Stimulated activated CD4-positive, alpha-beta T cell treated with anti-CD3 and anti-CD28 coated beads, Interleukin-15, amount 100 ng/mL, for 1 hour (primary cell): ENCODE data around the gene ZNF655.
A peak's percentile ranks its signal among the peaks of the same experiment; 100 is the strongest.

Source experiments
- DNase-seq, 2 donors: peaks; one replicate each; pipeline ENCODE4 v3.0.0-alpha.2; 2020; ENCODE audit warnings: low read depth in 1 of 2, low spot score in 1 of 2

Gene ZNF655

DNA sequence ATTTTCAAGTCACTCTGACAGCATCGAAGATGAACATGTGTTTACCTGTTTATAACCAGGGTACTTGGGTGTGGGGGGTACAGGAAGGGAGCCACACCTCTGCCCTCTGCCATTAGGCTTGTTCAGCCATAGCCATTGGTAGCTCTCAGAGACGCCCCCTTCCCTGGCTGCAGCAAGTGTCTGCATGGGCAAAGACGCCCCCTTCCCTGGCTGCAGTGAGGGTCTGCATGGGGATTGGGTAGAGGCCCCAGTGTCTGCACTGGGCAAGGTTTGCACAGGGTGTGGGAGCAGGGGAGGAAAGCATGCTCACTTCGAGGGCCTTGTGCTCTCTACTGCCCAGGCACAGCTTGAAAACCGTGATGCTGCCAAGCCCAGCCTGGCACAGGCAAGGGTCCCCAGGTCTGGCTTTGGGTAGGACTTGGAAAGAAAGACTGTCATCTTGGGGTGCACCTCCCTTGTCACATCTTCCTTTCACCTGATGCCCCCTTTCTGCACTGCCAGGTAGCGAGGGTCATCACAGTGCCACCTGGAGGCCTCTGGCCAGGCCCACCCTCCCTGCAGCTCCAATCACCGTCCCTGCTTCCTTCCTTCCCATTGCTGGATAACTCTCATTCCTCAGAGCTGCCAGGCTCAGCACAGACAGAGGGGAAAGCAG lies 43.3 kb downstream of the ZNF655 start:
- no peak for DNase-seq

DNA sequence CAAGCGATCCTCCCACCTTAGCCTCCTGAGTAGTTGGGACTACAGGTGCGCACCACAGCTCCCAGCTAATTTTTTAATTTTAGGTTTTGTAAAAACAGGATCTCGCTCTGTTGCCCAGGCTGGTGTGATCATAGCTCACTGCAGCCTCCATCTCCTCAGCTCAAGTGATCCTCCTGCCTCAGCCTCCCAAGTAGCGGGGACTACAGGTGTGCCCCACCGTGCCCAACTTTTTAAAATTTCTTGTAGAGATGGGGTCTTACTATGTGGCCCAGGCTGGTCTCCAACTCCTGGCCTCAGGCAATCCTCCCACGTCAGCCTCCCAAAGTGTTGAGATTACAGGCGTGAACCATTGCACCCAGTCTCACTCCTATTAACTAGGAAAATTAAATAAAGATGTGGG lies 47.1 kb downstream of the ZNF655 start:
- DNase-seq, result no peak

DNA sequence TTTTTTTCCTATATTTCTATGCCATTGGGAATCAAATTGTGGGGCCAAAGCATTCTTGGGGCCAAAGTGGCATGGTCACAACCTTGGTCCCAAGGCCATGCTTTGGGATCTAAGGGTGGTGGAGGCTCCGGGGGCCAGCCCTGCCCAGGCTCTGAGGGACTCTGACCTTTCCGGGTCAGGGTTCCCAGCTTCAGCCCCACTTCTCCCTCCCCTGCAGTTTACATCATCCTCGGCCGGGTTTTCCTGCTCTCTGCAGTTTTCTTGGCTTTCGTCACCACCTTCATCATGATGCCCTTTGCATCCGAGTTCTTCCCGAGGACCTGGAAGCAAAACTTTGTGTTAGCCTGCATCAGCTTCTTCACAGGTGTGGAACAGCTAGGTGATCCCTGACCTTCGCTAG lies 48.1 kb downstream of the ZNF655 start:
- no peak for DNase-seq

DNA sequence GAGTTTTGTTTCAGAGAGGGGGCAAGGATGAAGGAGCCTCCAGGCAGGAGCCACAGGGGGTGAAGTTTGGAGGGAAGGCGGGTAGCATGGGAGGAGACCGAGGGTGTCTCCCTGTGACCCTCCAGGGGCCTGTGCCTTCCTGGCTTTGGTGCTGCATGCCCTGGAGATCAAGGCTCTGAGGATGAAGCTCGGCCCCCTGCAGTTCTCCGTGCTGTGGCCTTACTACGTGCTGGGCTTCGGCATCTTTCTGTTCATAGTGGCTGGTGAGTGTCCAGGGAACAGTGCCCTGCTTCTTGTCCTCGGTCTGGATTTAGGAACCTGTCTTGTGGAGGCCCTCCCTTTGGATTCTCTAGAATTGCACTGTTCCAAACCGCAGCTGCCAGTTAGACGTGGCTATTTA lies 49.1 kb downstream of the ZNF655 start:
- no peak for DNase-seq

DNA sequence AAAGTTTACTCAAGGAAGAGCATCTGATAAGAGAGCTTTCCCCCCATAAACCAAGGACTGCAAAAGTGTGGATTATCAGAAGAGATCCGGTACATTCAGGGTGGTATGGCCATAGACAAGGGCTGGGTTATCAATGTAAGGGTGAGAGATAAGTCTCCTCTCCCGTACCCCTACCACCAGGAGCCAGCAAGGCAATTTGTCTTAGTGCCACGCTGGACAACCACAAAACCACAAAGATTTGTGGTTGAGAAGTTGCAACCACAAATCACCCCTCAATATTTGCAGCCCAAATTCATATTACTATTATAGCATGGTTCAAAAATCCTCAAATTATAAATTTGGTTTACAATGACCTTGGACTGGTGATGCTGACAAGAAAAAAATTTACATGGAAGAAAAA lies 56.1 kb downstream of the ZNF655 start:
- no peak for DNase-seq

DNA sequence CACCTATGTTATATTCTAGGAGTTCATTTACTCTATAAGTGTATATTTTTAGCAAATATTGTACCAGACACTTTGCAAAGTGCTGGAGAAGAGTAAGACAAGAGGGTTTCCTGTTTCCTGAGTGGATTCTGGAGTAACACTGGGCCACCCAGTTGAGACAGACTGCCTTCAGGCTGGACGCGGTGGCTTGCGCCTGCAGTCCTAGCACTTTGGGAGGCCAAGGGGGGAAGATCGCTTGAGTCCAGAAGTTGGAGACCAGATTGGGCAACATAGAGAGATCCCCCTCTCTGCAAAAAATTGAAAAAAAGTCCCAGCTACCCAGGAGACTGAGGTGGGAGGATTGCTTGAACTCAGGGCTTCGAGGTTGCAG lies 57.5 kb downstream of the ZNF655 start:
- DNase-seq, result no peak

DNA sequence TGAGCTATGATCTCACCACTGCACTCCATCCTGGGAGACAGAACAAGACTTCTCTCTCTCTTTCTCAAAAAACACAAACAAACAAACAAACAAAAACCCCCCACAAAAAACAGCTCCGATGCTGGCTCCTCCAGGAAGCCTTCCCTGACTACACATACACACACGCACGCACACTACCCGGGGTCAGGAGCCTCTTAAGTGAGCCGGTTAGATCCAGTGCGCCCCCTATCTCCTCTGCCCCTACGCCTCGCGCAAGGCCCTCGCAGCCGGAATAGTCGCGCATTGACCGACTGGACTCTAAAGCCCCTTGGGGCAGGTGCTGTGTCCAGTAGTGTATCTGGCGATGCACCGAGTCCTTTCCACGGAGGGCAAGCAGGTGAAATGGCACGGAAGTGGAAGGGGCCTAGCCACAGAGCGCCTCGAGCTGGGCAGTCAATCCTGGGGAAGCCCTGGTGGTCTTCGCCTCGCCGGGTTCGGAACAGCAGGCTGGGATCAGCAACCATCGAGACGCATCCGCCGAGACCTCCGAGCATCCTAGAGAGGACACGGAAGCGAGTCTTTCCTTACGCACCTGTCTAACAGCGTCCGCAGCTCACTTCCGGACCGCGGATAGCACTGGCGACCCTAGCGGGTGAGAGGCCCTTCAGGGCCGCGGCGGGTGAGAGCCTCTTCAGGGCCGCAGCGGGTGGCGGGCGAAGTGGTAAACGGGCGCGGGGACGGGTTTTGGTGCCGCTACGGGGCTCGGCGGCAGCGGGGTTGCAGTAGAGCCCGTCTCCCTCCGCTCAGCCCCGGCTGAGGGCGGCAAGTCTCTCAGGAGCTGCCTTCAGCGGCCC lies 58.1 kb downstream of the ZNF655 start, which contains the start of gene ZSCAN25:
ZSCAN25 (plus strand) TSS at position 588 of the 833 bp plus-strand sequence. CDS start 2,661 bp downstream, outside the sequence.
- DNase-seq, result peak; percentile 70 to 72

DNA sequence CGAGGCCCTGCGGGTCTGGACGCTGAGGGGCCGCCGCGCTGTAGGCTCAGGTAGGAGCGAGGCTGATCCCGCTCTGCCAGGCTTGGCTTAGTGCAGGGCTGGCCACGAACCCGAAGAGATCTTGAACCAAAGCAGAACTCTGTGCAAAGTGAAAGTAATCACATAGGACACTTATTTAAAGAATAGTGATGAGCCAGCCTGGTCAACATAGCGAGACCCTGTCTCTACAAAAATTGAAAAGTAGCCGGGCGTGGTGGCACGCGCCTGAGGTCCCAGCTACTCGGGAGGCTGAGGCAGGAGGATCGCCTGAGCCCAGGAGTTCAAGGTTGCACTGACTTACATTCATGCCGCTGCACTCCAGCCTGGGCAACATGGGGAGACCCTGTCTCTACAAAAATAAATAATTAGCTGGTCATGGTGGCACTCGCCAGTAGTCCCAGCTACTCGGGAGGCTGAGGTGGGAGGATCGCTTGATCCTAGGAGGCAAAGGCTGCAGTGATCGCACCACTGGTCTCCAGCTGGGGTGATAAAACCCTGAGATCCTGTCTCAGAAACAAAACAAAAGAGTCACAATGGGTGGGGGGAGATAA lies 58.8 kb downstream of the ZNF655 start:
- DNase-seq, result no peak

DNA sequence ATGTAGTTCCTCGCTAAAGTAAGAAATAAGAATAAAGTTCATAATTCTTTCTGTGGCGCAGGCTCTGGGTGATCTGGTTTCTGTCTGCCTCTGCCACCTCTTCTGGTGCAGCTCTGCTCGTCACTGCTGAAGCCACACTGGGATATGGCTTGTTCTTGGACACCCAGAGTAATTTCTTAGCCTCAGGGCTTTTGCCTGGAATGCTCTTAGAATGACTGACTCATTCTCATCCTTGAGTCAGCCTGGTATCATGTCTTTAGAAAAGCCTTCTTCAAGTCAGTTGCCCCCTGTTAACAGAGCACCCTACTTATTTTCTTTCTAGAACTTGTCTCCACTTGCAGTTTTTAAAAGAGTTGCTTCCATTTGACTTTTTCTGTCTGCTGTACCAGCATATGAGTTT lies 60.3 kb downstream of the ZNF655 start:
- DNase-seq, result no peak

DNA sequence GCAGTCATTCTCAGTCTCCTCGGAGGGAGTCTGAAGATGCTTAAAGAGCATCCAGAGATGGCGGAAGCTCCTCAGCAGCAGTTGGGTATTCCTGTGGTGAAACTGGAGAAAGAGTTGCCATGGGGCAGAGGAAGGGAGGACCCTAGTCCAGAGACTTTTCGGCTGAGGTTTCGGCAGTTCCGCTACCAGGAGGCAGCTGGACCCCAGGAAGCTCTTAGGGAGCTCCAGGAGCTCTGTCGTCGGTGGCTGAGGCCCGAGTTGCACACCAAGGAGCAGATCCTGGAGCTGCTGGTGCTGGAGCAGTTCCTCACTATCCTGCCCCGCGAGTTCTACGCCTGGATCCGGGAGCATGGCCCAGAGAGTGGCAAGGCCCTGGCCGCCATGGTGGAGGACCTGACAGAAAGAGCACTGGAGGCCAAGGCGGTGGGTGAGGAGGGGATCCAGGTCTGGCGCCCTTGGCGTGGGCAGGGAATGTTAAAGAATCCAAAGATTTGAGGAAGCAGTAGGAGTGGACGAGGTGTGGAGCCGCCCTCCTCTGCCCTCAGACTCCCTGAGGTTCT lies 61.2 kb downstream of the ZNF655 start:
- no peak for DNase-seq

DNA sequence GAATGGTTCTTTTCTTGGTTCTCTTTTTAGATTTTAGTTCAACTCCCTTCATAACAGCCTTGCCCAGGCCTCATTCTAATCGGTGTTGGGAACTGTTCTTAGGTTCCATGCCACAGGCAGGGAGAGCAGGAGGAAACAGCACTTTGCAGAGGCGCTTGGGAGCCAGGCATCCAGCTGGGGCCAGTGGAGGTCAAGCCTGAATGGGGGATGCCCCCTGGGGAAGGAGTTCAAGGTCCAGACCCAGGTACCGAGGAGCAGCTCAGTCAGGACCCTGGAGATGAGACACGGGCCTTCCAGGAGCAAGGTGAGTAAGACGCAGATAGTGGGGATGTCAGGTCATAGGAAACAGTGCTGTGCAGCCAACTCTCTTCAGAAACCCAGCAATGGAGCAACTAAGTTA lies 62.8 kb downstream of the ZNF655 start:
- no peak for DNase-seq

DNA sequence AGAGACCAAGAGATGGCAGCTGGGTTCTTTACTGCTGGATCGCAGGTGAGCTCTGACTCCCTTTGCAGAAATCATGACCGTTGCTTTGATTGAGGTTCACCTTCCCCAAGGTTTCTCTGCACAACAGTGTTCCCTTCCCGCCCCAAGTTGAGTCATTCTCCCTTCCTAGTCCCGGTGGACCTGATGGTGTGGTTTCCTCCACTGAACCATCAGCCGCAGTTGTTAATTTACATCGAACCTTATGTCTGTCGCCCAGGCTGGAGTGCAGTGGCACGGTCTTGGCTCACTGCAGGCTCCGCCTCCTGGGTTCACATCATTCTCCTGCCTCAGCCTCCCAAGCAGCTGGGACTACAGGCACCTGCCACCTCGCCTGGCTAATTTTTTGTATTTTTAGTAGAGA lies 64.2 kb downstream of the ZNF655 start:
- no peak for DNase-seq

DNA sequence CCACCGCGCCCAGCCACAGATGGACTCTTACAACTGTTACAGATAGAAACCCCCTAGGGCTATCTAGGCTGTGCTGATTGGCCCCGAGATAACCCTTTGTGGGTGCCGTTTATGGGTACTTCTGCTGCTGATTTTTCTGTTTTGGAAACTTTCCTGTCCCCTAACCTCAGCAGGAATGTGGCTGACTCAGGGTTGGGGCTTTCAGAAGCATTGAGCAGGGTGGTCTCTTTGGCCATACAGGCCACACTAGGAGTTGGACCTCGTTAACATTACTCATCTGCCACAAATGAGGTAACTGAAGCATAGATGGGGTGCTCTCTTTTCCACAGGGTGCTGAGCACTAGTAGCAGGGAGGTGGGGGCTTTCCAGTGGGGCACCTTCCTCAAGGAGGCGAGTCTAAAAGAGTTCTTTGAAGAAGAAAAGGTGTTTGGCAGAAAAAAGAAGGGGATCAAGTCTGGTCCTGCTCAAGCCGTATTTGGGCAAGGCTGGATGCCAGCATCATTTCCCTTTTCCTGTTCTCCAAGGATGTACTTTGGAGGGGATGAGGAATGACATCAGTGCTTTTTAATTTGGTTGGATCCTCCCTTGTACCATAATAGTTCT lies 64.8 kb downstream of the ZNF655 start:
- no peak for DNase-seq

DNA sequence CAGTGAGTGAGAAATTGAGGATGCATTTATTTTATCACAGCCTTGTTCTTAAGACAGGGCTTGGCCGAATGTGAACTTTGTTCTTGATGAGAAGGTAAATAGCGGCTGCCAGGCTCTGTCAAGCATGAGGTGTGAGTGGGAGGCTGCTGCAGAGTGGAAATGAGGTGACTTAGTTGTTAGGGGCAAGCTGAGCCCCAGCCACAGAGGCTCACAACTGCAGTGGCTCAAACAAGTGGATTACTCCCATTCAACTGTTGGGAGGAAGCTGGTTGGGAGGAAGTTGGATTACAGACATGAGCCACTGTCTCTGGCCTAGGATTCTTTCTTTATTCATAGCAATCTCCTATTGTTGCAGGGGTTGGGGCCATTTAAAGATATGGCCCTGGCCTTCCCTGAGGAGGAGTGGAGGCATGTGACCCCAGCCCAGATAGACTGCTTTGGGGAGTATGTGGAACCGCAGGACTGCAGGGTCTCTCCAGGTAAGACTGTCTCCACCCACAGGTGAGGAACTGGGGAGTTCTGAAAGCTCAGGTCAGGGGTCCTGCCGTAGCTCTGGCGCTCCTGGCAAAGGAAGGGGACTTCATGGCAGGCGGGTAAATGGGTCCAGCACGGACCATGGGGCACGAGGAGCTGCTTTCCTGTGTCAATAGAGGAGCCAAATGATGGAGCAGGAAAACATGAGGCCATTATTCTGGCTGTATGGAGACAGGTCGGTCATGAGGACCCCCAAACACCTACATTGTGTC lies 65.4 kb downstream of the ZNF655 start:
- DNase-seq, result no peak

DNA sequence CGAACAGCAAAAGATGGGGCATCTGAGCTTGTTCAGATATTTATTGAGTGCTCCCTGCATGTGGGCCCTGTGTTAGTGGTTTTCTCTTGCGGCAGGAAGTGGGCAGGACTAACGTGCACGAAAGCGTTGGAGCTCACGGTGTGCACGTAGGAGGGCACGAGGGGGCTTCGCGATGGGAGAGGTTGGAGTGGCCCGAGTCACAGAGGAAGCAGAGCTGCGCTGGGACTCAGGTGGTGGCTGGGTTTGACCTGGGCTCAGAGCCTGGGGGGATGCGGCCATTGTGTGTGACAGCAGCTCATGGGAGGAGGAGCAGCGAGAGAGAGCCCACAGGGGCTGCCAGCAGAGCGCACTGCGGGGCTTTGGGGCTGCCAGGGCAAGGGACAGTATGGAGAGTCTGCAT lies 66.0 kb downstream of the ZNF655 start:
- DNase-seq, result peak; percentile 20 to 22

DNA sequence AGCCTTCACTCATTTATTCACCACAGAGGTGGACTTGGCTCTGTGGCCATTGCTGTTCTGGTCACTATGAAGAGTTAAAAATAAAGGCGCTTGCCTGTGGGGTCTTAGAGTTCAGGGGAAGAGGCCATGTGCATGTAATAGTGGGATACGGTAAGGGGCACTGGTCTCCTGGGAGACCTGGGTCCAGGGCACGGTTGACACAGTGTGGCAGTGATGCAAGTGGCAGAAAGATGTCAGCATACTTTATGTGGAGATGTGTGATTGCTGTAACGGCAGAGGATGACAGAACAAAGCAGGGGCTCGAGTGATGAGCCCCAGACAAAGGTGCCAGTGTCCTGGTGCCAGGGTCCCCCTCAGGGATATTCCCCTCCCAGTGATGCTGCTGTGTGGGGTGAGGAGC lies 66.9 kb downstream of the ZNF655 start:
- no peak for DNase-seq

DNA sequence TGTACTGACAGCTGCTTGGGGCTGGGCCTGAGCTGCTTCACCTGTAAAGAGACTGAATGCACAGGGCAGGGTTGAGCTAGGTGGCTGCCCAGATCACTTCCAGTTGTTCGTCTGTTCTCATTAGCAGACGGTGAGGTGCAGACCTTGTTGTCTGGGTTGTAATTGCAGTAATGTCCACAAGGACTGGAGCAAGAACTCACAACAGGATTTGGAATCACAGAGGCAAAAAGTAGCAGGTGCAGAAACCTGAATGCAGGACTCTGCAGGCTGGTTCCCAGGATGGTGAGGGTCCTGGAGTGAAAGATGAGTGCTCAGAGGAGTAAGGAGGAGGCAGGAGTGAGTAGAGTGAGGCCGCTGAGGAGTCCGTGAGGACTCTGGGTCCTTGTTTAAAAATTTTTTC lies 67.5 kb downstream of the ZNF655 start:
- no peak for DNase-seq
